Skin of body (tissue), 2 donors: Measurements from ENCODE around the gene ARMC12. TPM values are rescaled to one million over a fixed set of nuclear protein-coding genes. Genes with fewer than 3 reads are reported as not detected.
"Not testable (repeated sequence)": the region's sequence is repeated elsewhere in the genome, so short reads cannot be mapped to it uniquely, and the experiment has no call there.

ENCODE experiments used
- DNase-seq: peaks from one replicate; lab custom pipeline; 2025; lab: John Stamatoyannopoulos, UW
- total RNA-seq: library from RNA; depleted of rRNA; stranded (reverse); fragments of >200 nt; gene quantifications from one replicate; pipeline ENCODE4 v1.2.3, GENCODE V29; 2014

ARMC12 gene
- total RNA-seq, 1 donor from 2014 or later: not detected

DNA sequence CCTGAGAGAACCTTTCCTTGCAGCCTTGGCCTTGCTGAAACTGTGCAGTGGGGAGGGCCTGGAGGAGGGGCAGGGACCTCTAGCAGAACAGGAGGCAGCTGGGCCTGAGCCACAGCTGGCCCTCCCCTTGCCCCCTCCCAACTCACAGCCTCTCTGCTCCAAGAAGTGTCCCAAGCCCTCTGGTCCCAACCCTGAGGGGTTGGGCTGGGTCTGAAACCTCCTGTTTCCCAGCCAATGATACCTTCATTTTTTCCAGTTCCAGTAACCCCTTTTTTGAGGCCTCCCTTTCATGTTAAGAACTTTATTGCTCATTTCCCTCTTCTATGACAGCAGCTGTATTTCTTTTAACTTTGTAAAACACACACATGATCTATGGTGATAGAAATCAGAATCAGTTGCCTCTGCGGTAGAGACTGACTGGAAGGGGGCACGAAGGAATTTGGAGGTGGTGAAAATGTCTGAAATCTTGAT, 17.9 kb upstream of the ARMC12 start:
- no peak for DNase-seq

- no peak for DNase-seq
Measured at GRCh38 chr6:35719404-35719829, 17.4 kb upstream of the ARMC12 start.

DNA sequence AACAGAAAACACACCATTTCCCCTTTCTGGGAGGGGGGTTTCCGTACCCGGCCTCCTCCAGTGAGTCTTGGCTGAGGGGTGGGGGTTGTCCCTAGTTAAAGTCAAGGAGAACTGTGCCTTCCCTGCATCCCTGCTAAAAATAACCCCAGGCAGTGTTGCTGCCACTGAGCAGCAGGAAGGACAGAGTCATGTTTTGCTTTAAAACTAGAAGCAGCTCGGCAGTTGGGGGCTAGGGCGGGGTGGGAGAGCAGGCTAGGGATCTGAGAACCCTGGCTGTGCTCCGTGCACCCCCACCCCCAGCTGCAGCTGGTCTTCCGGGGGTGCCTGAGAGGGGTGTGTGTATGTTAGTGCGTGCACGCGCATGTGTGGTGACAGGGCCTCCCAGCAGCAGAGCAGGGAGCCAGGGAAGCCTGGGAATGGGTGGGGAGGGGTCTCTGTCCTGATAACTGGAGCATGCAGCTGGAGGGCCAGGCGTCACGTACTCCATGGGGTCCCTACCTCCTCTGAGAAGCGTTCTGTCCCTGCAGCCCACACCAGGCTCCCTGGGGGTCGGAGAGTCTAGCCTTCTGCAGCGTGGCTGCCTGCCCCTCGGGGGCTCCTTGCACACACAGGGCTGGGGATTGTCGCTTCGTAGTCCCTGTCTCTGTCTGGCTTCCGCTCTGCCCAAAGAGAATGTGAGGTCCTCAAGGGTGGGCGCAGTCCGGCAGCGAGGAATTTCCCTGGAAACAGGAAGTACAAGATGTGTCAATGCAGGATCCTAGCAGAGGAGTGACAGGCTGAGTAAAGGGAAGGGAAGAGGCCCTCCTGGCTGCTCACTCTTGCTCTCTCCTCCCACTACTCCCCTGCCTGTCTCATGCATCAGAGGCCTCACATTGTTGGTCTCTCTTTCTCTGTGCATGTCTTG, 16.8 kb upstream of the ARMC12 start:
- DNase-seq: peak; percentile 77

DNA sequence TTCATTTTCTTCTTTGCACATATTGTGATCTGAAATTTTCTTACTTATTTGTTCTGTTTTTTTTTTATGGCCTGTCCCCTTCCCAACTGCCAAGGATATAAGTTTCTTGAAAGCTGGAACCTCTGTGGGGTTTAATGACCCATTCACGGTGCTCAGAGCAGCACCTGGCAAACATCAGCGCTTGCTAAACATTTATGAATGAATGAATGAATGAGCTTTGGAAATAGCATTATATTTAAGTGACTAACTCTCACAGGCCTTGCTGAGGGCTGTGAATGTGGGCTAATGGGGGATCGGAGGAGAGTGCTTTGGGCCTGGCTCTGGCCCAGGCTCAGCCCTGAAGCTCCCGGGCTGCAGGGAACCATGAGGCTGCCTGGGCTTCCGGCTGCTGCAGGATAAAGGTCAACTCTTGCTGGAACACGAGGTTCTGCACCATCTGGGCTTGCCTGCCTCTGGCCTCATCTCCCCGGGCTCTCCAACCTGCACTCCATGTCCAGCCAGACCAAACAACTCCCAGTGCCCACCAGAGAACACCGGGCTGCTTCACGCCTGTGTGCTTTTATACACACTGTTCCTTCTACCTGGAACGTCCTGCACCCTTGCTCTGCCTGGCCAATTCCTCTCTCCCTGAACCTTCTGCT, 14.6 kb upstream of the ARMC12 start:
- DNase-seq: no peak

DNA sequence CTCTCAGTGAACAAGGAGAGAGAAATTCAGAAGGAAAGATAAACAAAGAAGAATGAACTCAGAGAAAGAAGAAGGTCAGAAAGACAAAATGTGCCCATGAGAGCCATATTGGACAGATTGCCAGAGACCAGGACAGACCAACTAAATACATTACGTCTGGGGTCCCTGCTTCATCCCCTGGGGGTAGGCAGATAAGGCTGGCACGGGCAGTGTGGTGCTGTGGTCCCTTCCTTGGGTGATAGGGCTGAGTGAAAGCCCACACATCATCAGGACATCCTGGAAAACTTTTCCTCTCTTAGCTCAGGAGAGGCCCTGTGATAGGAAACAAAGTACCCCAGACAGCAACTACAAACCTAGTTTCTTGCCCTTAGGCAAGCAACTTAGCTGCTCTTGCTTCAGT, 13.2 kb upstream of the ARMC12 start:
- no peak for DNase-seq

DNA sequence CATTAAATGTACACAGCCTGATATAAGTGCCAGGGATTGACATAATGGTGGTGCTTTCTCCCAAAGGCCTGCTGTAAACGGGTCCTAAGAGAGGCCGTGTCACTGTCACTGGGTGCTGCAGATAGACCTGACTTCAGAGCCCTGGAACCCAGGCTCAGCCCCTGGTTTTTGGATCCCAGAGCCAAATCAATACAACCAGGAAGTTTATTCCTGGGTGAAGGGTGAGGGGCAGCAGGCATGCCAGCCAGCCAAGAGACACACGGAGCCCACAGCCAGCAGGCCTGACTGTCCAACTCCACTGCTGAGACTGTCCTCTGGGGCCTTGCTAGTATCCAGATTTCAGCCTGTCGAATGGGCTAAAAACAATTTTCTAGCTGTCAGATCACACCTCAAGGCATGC, 12.8 kb upstream of the ARMC12 start:
- DNase-seq: no peak

GRCh38 chr6:35724471-35724870, 12.4 kb upstream of the ARMC12 start:
- no peak for DNase-seq

DNA sequence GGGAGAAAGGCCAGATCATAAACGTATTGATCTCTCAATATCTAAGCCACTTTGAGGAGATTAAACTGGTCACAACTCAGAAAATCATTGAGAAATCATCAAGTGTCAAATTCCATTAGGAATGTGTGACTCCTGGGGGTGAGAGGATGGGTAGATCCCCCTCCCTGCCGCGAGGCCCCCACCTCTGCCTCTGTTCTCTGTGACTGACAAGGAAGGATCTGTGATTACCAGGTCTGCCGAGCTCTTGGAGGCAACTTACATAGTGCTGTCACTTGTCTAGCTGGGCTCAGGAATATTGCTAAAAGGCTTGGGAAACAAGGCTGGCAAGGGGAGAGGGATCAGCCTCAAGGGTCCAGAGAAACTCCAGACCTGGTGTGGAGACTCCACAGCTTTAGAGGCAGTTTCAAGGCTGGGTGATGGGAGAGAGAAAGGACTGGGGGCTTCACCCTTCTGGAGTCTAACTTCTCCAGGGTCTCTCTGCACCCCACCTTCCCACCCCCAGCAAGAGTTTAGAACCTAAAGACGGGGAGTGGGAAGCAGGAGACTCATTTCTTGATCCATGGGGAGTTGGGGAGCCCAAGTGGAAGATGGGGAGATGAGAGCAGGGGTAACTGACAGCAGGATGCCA, 11.6 kb upstream of the ARMC12 start:
- DNase-seq: no peak

- DNase-seq: no peak
Measured at GRCh38 chr6:35725721-35726438, 11.0 kb upstream of the ARMC12 start.

GRCh38 chr6:35727231-35727934, 9.4 kb upstream of the ARMC12 start:
- peak; percentile 60 for DNase-seq

GRCh38 chr6:35727935-35728682, 8.7 kb upstream of the ARMC12 start:
- DNase-seq: peak; percentile 80

DNA sequence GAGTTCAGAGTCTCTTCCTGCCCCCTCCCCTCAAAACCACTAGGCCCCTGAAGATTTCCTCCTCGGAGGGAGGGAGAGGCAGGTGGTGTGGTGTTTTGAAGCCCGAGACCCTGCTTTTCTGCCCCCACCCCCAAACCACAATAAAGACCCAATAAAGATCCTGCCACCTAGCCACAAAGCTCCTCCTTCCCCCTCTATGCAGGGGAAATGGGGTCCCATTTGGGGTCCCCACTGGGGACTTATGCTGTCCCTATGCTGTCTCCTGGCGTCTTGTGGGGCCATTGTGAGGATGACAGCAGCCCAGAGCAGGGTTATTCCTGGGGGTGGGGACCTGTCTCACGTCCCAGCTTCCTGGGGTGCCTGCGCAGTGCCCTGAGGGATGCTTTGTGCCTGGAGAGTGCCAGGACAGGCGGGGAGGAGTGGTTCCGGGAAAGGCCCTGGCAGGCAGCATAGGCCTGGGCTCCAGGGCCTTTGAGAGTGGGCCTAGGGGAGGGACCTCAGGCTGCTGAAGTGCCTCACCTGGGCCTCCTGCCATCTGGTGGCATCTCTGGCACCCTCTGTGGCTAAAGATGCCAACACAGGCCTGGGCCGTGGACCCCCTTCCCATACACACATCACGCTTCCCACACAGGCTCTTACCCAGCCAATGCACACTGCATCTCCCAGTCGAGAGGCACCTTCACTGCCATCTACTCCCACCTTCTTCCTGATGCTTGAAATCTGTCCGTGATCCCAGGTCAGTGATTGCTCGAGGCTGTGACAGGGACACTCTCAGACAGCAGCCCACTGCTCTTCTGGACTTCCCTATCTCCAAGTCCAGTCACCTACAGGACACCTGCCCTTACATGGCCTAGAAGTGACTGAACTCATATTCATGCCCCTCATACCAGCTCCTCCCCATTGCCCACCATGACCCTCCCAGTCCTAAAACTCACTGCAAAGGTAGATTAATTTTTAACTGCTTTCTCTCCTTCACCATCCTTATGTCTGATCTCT, 7.9 kb upstream of the ARMC12 start:
- DNase-seq: no peak

GRCh38 chr6:35729722-35730121, 7.1 kb upstream of the ARMC12 start:
- no peak for DNase-seq

DNA sequence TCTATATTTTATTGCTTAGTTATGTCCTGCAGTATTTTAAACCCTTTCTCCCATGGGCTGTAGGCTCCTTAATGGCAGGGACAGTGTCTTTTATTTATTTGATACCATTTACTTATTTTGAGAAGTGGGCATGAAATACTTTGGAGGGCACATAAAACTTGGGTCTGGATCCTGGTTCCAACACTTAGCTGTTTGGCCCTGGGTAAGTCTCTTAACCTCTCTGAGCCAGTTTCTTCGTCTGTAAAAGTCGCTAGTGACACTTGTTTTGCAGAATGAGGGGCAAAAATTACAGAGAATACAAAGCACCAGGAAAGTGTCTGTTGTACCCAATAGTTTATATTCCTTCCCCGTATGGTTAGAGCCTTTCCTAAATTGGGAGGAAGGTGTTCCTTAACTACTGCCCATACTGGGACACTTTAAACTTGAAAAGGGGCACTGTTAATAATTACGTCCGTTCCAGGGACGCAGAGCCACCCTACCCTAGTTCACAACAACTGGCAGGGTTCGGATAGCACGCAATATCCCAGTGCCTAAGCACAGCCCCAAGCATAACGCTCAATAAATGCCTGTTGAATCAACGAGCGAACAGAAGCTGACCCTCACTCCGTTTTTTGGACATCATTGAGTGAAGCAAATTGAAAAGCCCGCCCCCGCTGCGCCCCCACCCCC, 6.0 kb upstream of the ARMC12 start:
- no peak for DNase-seq

DNA sequence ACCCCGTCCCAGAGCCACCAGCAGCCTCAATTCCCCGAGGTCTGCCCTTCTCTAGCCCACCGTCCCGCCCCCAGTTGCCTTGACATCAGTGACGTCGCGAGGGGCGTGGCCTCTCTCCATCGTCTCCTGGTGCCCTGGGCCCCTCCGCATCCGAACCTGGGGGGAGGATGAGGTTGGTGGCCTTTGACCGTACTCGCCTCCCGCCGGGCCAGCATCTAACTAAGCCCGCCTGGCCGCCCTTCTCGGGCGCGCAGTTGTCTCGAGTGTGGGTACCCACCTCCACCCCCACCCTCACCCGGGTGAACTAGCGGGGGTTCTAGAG, 5.5 kb upstream of the ARMC12 start:
- DNase-seq: peak; percentile 68

GRCh38 chr6:35731736-35732532, 4.9 kb upstream of the ARMC12 start:
- DNase-seq: peak; percentile 89

DNA sequence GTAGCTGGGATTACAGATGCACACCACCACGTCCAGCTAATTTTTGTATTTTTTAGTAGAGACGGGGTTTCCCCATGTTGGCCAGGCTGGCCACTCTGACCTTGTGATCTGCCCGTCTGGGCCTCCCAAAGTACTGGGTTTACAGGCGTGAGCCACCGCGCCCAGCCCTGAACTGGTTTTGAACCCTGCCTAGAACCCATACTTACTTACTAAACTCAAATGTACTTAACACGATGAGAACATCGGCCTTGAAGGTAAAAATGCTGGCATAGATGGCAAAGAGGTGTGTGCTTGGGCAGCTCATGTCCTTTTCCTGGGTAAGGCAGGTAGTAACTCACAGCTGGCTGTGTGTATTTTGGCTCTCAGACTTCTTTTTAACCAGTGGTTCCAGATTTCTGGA, 3.2 kb upstream of the ARMC12 start:
- DNase-seq: no peak

DNA sequence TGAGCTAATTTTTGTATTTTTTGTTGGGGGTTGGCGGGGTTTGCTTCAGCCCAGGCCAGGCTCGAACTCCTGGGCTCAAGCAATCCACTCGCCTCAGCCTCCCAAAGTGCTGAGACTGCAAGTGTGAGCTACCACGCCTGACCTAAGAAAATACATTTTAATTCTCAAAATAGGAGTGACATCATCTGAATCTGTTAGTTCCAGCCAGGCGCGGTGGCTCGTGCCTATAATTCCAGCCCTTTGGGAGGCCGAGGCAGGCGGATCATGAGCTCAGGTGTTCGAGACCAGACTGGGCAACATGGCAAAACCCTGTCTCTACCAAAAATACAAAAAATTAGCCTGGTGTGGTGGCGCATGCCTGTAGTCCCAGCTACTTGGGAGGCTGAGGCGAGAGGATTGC, 2.5 kb upstream of the ARMC12 start:
- DNase-seq: not testable (repeated sequence)
